ENCODE results near the gene ADGRD1.

The ADGRD1 gene

GRCh38 chr12:130951636-130952035 lies 2.1 kb upstream of the ADGRD1 start:
- Mint-ChIP-seq H3K4me1 (ENCODE audit: low read depth) (no peaks in the 10 kb centered on the region), H3K27me3 (ENCODE audit: low read depth) (peaks cover 31% of the 10 kb centered on the region), H3K9me3 (no peaks in the 10 kb centered on the region), H3K4me3 (no peak overlapping the region), H3K27ac (no peak overlapping the region), H3K36me3 (ENCODE audit: low read depth) (no peaks in the 10 kb centered on the region)

- Mint-ChIP-seq H3K9me3 (no peaks in the 10 kb centered on the region), H3K27me3 (ENCODE audit: low read depth) (peaks cover 31% of the 10 kb centered on the region), H3K4me3 (no peak overlapping the region), H3K36me3 (ENCODE audit: low read depth) (no peaks in the 10 kb centered on the region), H3K27ac (no peak overlapping the region), H3K4me1 (ENCODE audit: low read depth) (no peaks in the 10 kb centered on the region)
Observed at GRCh38 chr12:130952171-130952954, 1.3 kb upstream of the ADGRD1 start.

GRCh38 chr12:130954544-130954831 lies 781 bp downstream of the ADGRD1 start:
- Mint-ChIP-seq H3K36me3 (ENCODE audit: low read depth) (no peaks in the 10 kb centered on the region), H3K9me3 (no peaks in the 10 kb centered on the region), H3K27ac (no peak overlapping the region), H3K4me3 (no peak overlapping the region), H3K4me1 (ENCODE audit: low read depth) (no peaks in the 10 kb centered on the region), H3K27me3 (ENCODE audit: low read depth) (peaks cover 31% of the 10 kb centered on the region)

GRCh38 chr12:130955238-130955816 lies 1.6 kb downstream of the ADGRD1 start:
- Mint-ChIP-seq H3K9me3 (no peaks in the 10 kb centered on the region), H3K4me3 (no peak overlapping the region), H3K27ac (no peak overlapping the region), H3K4me1 (ENCODE audit: low read depth) (no peaks in the 10 kb centered on the region), H3K27me3 (ENCODE audit: low read depth) (peaks cover 31% of the 10 kb centered on the region), H3K36me3 (ENCODE audit: low read depth) (no peaks in the 10 kb centered on the region)

- H3K4me3 Mint-ChIP-seq = no peak overlapping the region
- H3K36me3 Mint-ChIP-seq (ENCODE audit: low read depth) = no peaks in the 10 kb centered on the region
- H3K4me1 Mint-ChIP-seq (ENCODE audit: low read depth) = no peaks in the 10 kb centered on the region
- no peak overlapping the region for H3K27ac Mint-ChIP-seq
- H3K27me3 Mint-ChIP-seq (ENCODE audit: low read depth) = peaks cover 31% of the 10 kb centered on the region
- H3K9me3 Mint-ChIP-seq = no peaks in the 10 kb centered on the region
Observed at GRCh38 chr12:130956009-130956408, 2.3 kb downstream of the ADGRD1 start.

GRCh38 chr12:130956456-130957303 lies 3.0 kb downstream of the ADGRD1 start:
- Mint-ChIP-seq H3K27me3 (ENCODE audit: low read depth) (peaks cover 30% of the 10 kb centered on the region), H3K36me3 (ENCODE audit: low read depth) (no peaks in the 10 kb centered on the region), H3K4me3 (no peak overlapping the region), H3K27ac (no peak overlapping the region), H3K9me3 (no peaks in the 10 kb centered on the region), H3K4me1 (ENCODE audit: low read depth) (no peaks in the 10 kb centered on the region)

- Mint-ChIP-seq H3K27me3 (ENCODE audit: low read depth) (peaks cover 24% of the 10 kb centered on the region), H3K36me3 (ENCODE audit: low read depth) (no peaks in the 10 kb centered on the region), H3K4me3 (no peak overlapping the region), H3K9me3 (no peaks in the 10 kb centered on the region), H3K4me1 (ENCODE audit: low read depth) (no peaks in the 10 kb centered on the region), H3K27ac (no peak overlapping the region)
Observed at GRCh38 chr12:130957304-130957621, 3.6 kb downstream of the ADGRD1 start.

- Mint-ChIP-seq H3K9me3 (no peaks in the 10 kb centered on the region), H3K36me3 (ENCODE audit: low read depth) (no peaks in the 10 kb centered on the region), H3K27ac (no peak overlapping the region), H3K4me1 (ENCODE audit: low read depth) (no peaks in the 10 kb centered on the region), H3K27me3 (ENCODE audit: low read depth) (peaks cover 10% of the 10 kb centered on the region), H3K4me3 (no peak overlapping the region)
Observed at GRCh38 chr12:130958557-130959140, 4.9 kb downstream of the ADGRD1 start.

- H3K27ac Mint-ChIP-seq = no peak overlapping the region
Observed at GRCh38 chr12:130959632-130960031, 5.9 kb downstream of the ADGRD1 start.

GRCh38 chr12:130960058-130960457 lies 6.4 kb downstream of the ADGRD1 start:
- Mint-ChIP-seq H3K36me3 (ENCODE audit: low read depth) (no peaks in the 10 kb centered on the region), H3K4me3 (no peak overlapping the region), H3K9me3 (no peaks in the 10 kb centered on the region), H3K27ac (no peak overlapping the region), H3K4me1 (ENCODE audit: low read depth) (no peaks in the 10 kb centered on the region), H3K27me3 (ENCODE audit: low read depth) (no peaks in the 10 kb centered on the region)

More at GRCh38 chr12:130959632-130960031, 5.9 kb downstream of the ADGRD1 start:
- H3K27me3 Mint-ChIP-seq (ENCODE audit: low read depth) = peaks cover 4% of the 10 kb centered on the region
- no peaks in the 10 kb centered on the region for H3K36me3 Mint-ChIP-seq (ENCODE audit: low read depth)
- no peaks in the 10 kb centered on the region for H3K4me1 Mint-ChIP-seq (ENCODE audit: low read depth)
- no peak overlapping the region for H3K4me3 Mint-ChIP-seq
- no peaks in the 10 kb centered on the region for H3K9me3 Mint-ChIP-seq

- Mint-ChIP-seq H3K27me3 (ENCODE audit: low read depth) (no peaks in the 10 kb centered on the region), H3K4me3 (no peak overlapping the region), H3K27ac (no peak overlapping the region), H3K9me3 (no peaks in the 10 kb centered on the region), H3K4me1 (ENCODE audit: low read depth) (no peaks in the 10 kb centered on the region), H3K36me3 (ENCODE audit: low read depth) (no peaks in the 10 kb centered on the region)
Observed at GRCh38 chr12:130960787-130961186, 7.1 kb downstream of the ADGRD1 start.

- no peaks in the 10 kb centered on the region for H3K4me1 Mint-ChIP-seq (ENCODE audit: low read depth)
- no peaks in the 10 kb centered on the region for H3K27me3 Mint-ChIP-seq (ENCODE audit: low read depth)
- H3K36me3 Mint-ChIP-seq (ENCODE audit: low read depth) = no peaks in the 10 kb centered on the region
- no peak overlapping the region for H3K4me3 Mint-ChIP-seq
- no peaks in the 10 kb centered on the region for H3K9me3 Mint-ChIP-seq
- H3K27ac Mint-ChIP-seq = no peak overlapping the region
Observed at GRCh38 chr12:130961921-130962451, 8.3 kb downstream of the ADGRD1 start.

GRCh38 chr12:130965214-130965613 lies 11.5 kb downstream of the ADGRD1 start:
- Mint-ChIP-seq H3K36me3 (ENCODE audit: low read depth) (no peaks in the 10 kb centered on the region), H3K4me3 (no peak overlapping the region), H3K27me3 (ENCODE audit: low read depth) (no peaks in the 10 kb centered on the region), H3K9me3 (no peaks in the 10 kb centered on the region), H3K4me1 (ENCODE audit: low read depth) (no peaks in the 10 kb centered on the region), H3K27ac (no peak overlapping the region)

GRCh38 chr12:130965668-130966067 lies 12.0 kb downstream of the ADGRD1 start:
- H3K36me3 Mint-ChIP-seq (ENCODE audit: low read depth) = no peaks in the 10 kb centered on the region
- no peak overlapping the region for H3K27ac Mint-ChIP-seq
- no peaks in the 10 kb centered on the region for H3K4me1 Mint-ChIP-seq (ENCODE audit: low read depth)
- H3K9me3 Mint-ChIP-seq = no peaks in the 10 kb centered on the region
- no peaks in the 10 kb centered on the region for H3K27me3 Mint-ChIP-seq (ENCODE audit: low read depth)
- no peak overlapping the region for H3K4me3 Mint-ChIP-seq
